ENCODE measurements around the gene MROH8.
"Not testable (repeated sequence)": the region's sequence is repeated elsewhere in the genome, so short reads cannot be mapped to it uniquely, and the experiment has no call there.

MROH8 gene

DNA sequence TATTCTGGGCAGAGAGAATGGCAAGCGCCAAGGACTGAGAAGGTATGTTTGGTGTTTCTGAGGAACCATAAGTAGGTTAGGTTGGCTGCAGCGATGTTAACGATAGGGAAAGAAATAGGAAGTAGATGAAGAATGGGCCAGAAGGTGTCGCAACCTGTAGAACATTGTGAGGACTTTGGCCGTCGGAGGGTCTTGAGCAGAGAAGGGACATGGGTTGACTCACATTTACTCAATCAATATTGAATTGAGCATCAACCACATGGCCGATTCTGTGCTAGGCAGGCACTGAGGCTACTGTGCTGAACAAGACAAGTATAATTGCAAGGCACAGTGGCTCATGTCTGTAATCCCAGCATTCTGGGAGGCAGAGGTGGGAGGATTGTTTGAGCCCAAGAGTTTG, 27.1 kb downstream of the MROH8 start:
- DNase-seq = no peak

DNA sequence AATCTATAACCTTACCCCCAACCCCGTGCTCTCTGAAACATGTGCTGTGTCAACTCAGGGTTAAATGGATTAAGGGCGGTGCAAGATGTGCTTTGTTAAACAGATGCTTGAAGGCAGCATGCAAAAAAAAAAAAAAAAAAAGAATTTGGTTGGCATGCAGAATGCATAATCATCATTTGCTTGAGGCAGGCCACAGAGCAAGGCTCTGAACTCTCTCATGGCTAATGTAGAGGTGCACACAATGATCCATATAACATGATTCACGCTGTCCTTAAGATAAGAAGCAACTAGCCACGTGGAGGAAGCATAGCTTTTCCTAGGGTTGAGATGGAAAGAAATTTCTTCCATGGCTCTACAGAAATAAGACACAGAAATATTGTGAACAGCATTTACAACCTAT, 27.8 kb downstream of the MROH8 start:
- no peak for DNase-seq

DNA sequence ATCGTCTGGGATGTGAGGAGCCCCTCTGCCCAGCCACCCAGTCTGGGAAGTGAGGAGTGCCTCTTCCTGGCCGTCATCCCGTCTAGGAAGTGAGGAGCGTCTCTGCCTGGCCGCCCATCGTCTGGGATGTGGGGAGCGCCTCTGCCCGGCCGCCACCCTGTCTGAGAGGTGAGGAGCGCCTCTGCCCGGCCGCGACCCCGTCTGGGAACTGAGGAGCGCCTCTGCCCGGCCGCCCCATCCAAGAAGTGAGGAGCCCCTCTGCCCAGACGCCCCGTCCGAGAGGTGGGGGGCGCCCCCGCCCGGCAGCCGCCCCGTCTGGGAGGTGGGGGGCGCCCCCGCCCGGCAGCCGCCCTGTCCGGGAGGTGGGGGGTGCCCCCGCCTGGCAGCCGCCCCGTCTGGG, 28.5 kb downstream of the MROH8 start:
- DNase-seq = not testable (repeated sequence)

- DNase-seq = no peak
Observed at GRCh38 chr20:37147250-37147649, 32.1 kb downstream of the MROH8 start.

GRCh38 chr20:37144856-37145404, 34.4 kb downstream of the MROH8 start:
- DNase-seq = peak; percentile 19

DNA sequence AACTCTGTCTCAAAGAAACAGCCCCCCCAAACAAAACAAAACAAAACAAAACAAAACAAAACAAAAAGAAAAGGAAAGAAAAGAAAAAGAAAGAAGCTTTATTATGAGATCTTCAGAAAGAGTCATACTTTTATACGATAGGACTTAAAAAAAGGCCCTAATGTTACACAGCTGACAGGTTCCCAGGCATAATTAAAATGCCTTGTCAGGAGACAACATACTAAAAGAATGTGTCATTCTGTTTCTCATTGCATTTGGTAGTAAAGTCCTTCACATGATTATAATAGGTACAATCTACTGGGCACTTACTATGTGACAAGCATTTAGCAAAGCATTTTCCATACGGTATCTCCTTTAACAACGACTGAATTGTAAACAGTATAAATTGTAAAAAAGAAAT, 36.6 kb downstream of the MROH8 start:
- DNase-seq = no peak

- no peak for DNase-seq
Observed at GRCh38 chr20:37137547-37137946, 41.8 kb downstream of the MROH8 start.

- DNase-seq = no peak
Observed at GRCh38 chr20:37133952-37134351, 45.4 kb downstream of the MROH8 start.

- DNase-seq = no peak
Observed at GRCh38 chr20:37131486-37131885, 47.9 kb downstream of the MROH8 start.

DNA sequence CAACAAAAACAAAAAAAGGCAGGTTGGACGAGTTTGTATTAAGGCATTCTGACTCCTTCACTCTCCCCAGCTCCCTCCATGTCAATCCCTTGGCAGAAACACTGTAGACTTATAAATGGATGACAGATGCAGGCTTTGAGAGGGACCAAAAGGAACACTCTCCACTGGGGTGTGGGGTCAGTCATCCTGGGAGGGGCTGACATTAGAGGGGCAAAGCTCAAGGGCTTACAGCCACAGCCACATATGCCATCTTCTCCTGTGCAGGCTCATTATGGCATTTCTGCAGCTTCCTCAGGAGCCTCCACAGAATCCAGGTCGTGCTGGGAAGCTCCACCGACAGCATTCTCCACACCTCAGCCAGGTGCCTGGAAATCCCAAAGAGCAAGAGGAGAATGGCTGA, 50.5 kb downstream of the MROH8 start:
- no peak for DNase-seq

DNA sequence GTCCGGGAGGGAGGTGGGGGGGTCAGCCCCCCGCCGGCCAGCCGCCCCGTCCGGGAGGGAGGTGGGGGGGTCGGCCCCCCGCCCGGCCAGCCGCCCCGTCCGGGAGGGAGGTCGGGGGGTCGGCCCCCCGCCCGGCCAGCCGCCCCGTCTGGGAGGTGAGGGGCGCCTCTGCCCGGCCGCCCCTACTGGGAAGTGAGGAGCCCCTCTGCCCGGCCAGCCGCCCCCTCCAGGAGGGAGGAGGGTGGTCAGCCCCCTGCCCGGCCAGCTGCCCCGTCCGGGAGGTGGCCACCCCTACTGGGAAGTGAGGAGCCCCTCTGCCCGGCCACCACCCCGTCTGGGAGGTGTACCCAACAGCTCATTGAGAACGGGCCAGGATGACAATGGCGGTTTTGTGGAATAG, 53.1 kb downstream of the MROH8 start:
- not testable (repeated sequence) for DNase-seq

DNA sequence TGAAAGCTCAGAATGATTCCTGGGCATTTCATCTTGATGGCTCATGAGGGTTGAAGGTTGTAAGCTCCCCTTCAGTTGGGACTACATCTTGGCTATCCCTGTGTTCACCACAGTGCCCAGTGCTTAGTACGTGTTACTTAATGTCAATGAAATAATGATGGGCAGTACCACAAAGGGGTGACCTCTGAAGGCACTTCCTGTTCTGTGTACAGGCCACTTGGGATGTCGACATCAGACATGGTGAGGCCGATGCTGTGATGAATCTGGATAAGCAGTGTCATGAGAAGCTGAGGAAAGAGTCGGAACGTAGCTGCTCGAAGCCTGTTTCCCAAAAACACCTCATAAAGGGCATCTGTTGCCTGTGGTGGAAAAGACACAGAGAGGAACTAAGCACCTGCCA, 55.9 kb downstream of the MROH8 start:
- DNase-seq = peak; percentile 43

- DNase-seq = no peak
Observed at GRCh38 chr20:37120497-37120896, 58.9 kb downstream of the MROH8 start.

- no peak for DNase-seq
Observed at GRCh38 chr20:37119356-37120036, 59.9 kb downstream of the MROH8 start.

DNA sequence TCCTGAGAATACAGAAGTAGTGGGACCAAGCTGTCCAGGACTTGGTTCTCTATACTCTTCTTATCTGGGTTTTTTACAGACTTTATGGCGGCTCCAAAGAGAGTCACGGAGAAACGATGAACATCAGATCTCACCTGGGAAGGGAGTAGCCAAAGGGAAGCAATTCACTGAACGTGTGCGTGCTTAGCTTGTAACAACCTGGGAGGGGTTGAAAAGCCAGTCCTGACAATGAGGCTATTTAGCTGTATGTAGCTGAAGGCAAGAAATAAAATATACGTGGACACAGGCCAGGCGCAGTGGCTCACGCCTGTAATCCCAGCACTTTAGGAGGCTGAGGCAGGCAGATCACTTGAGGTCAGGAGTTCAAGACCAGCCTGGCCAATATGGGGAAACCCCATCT, 65.3 kb downstream of the MROH8 start:
- DNase-seq = no peak

DNA sequence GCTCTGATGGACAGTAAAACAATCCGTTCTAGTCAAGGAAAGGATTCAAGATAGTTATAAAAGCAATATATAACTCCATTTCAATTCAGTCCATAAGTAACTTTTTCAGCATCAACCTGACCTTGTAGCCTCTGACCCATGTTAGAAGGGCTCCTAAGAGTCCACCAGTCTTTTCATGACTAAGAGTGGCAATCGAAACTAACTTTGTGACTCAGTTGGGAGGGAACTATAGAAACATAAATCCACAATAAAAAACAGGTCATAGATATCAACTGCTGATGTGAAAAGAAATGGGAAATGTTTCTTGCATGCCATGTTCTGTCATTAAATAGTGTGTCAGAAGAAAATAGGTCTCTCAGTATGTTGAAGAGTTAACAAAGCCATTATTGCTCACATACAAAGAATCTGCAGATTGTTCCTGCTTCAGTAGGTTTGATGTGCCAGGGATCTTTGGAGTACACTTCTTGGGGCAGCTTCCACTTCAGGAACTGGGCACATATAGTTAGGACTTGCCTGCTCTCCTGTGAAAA, 67.4 kb downstream of the MROH8 start:
- no peak for DNase-seq

DNA sequence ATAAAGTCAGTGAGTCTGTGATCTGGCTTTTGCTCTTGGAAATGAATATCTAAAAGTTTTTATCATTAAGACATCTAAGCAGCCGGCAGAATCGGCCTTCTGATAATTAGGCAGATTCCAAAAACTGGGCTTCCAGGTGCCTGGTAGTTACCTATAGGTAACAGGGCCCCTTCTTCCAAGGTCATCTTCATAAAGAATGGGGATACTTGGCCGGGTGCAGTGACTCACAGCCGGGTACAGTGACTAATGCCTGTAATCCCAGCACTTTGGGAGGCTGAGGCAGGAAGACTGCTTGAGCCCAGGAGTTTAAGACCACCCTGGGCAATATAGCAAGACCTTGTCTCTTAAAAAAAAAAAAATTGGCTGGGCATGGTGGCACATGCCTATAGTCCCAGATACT, 70.7 kb downstream of the MROH8 start:
- no peak for DNase-seq

GRCh38 chr20:37102571-37102970, 76.8 kb downstream of the MROH8 start:
- DNase-seq = no peak

DNA sequence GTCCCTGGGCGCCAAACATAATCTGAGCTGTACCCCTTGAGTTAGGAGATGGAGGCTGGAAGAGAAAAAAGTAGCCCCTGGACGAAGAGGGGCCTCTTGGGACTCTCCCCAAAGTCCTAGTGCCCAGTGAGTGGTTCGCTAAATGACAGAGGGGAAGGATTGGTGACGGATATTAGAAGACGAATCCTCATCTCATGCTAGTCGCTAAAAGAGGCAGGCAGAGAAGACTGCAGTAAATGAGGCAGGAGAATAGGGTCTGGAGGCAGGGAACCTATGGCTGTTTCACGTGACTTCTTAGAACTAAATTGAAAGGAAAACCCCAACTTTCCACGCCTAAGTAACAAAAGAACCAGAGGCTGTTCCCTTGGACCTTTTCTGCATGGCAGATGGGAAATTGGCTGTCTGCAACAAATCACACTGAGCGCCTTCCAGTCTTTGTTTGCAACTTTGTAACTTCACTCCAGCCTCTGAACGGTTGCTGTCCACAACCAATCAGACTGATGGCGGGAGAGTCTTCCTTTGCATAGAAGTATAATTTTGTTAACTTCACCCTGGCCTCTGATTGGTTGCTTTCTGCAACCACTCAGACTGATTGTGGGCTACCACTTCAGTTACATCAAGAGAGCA, 82.8 kb downstream of the MROH8 start:
- peak; percentile 53 for DNase-seq

DNA sequence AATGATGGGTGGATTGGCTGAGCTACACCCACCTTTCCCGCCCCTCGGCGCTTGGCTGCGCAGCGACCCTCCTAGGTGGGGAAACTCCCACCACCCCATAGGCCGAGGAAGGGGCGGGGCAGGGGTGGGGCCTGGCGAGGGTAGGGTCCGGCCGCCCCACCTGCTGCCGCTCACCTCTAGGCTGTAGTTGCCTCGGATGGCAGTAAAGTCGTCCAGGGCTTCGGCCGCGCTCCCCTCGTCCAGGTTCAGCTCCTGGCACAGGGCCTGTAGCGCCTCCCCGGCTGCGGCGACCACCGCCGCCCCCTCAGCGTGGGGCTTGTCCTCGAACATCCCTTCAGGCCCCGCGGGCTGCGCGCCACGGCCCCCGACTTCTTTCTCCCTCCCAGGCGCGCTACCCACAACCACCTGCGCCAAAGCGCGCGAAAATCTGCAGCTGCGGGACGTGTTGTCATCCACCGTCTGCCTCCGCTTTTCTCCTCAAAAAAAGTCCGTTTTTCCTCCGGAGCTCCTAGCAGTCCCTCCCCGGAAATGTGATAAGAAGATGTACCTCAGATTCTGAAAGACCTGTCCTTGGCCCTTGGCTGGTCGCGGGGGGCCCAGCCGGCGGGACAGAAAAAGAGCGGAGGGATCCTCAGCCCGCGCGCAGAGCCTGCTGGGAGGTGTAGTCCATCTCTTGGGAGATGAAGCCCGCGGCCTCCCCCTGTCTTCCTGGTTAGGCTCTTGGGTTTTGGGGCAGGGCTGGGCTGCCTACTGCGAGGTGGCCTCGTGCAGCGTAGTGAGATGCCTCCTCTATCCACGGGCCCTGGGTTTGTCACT, 83.5 kb downstream of the MROH8 start, which contains the start of gene RBL1:
Gene RBL1, minus strand, starts transcription at position 399 of the 816 bp plus-strand sequence. Its CDS starts 69 bp downstream, at position 330.
- peak; percentile 96 for DNase-seq

DNA sequence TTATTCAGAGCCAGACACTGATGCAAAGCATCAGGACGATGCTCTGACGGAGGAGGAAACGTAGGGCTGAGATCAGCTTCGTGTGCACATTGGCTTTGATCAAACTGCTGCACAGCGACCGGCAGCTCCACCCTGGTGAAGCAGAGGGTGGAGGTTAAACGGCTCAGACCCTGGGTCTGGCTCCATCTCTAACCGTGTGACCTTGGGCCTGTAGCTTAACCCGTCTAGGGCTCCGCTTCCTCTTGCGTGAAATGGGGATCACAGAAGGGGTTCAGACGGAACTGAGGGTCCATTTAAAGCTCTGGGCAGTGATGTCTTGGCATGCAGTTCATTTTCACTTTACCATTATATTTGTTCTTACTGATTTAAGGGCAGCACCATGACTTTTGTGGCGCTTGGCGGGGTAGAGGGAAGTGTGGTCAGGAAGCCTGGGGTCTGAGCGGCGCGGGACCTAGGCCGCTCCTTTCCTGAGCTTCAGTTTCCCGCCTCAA, 84.2 kb downstream of the MROH8 start:
- DNase-seq = peak; percentile 73

DNA sequence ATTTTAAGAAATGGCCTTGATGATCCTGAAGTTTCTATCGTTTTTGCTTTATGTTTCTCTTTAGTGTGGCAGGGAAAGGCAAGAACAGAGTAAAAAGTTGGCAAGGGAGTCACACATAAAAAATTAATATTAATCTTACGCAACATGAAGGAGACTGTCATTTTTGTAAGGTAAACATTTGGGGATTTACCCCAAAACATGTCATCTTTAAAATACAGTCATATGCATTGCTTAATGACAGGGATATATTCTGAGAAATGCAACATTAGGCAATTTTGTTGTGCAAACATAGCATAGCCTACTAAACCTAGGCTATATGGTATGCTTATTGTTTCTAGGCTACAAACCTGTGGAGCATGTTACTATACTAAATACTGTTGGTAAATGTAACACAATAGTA, 88.9 kb downstream of the MROH8 start:
- DNase-seq = peak; percentile 13

DNA sequence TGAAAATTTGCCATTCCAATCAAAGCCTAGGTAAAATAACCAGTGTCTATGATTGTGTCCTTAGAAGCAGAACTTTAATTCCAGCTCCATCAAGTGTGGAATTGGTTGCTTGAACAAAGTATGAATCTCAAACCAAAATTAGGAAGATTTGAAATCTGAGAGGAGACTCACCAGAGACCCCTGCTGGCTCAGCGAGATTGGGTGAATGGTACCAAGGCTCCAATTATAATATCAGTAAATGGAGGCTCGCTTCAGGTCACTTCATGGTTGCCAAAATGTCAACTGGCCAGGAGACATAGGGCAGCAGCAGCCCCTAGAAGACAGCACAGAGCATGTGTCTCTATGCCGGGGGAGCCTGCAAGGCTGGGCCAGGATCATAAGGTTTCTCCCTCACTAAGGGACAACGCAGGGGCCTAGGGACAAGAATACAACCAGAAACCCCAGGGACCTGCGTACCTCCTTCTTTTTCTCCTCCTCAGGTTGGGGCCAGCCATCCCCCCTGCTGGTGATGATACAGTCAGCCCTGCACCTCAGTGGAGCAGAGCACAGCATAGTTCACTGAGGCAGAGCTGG, 97.5 kb downstream of the MROH8 start:
- peak; percentile 36 for DNase-seq
